Umbilical cord (tissue), 2 donors: Measurements from ENCODE around the gene GPX6. TPM values are rescaled to one million over a fixed set of nuclear protein-coding genes. Genes with fewer than 3 reads are reported as not detected.
"Not testable (repeated sequence)": the region's sequence is repeated elsewhere in the genome, so short reads cannot be mapped to it uniquely, and the experiment has no call there.

Experiments
- DNase-seq: peaks from one replicate; pipeline ENCODE4 v3.0.0-alpha.2; 2015; ENCODE audit warnings: low spot score
- total RNA-seq: library from RNA; depleted of rRNA; stranded (reverse); fragments of >200 nt; gene quantifications from one replicate; pipeline ENCODE4 v1.2.3, GENCODE V29; 2014; ENCODE audit warnings: low replicate concordance; ENCODE audit not compliant: insufficient read depth

Gene GPX6
- total RNA-seq, 1 donor from 2014 or later = 1.4 TPM

- DNase-seq = no peak
These were observed 29.1 kb downstream of the GPX6 start for GRCh38 chr6:28486533-28486932.

GRCh38 chr6:28485482-28485881, 30.1 kb downstream of the GPX6 start:
- DNase-seq = no peak

GRCh38 chr6:28480253-28480932, 35.2 kb downstream of the GPX6 start:
- no peak for DNase-seq

GRCh38 chr6:28478518-28478917, 37.1 kb downstream of the GPX6 start:
- no peak for DNase-seq

GRCh38 chr6:28474441-28475219, 41.0 kb downstream of the GPX6 start:
- peak; percentile 80 for DNase-seq

GRCh38 chr6:28469153-28469745, 46.3 kb downstream of the GPX6 start:
- not testable (repeated sequence) for DNase-seq

GRCh38 chr6:28468056-28468455, 47.5 kb downstream of the GPX6 start:
- DNase-seq = no peak

- no peak for DNase-seq
These were observed 53.2 kb downstream of the GPX6 start for GRCh38 chr6:28462401-28462800.

GRCh38 chr6:28458568-28458967, 57.0 kb downstream of the GPX6 start:
- no peak for DNase-seq

Other genes starting within 250 kb of the GPX6 start
- 17.3 TPM for gene ZSCAN26, start 248.7 kb downstream of the GPX6 start, total RNA-seq
- gene PGBD1, start 234.2 kb downstream of the GPX6 start, total RNA-seq = 9.9 TPM
- gene ZSCAN31, start 179.6 kb downstream of the GPX6 start, total RNA-seq = 10.6 TPM
- 5.5 TPM for gene ZKSCAN3, start 165.8 kb downstream of the GPX6 start, total RNA-seq
- 8.7 TPM for gene ZSCAN12, start 116.0 kb downstream of the GPX6 start, total RNA-seq
- gene ZSCAN23, start 72.3 kb downstream of the GPX6 start, total RNA-seq = 6.5 TPM
- gene GPX5, start 10.1 kb upstream of the GPX6 start, total RNA-seq = 4.6 TPM